ENCODE data around the gene INPP4B.

INPP4B gene

DNA sequence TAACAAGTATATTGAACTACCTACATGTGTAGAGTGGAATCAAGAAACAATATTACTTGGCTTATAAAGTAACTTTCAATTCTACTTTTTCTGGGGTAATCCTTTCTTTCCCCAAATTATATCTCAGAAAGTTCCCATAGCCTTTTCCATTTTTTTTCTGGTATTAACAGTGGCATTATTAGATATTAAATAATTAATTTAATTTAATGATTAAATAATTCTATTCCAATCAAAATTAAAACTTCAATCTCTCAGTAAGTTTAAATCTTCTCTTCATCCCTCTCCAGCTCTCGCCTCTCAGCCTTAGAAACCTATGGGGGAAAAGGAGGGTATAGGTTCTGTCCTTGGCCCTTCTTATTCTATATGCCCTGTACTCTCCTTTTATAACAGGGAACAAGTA is 262.4 kb downstream of the INPP4B start:
- no peaks in the 10 kb centered on the region for H3K4me1 Mint-ChIP-seq

DNA sequence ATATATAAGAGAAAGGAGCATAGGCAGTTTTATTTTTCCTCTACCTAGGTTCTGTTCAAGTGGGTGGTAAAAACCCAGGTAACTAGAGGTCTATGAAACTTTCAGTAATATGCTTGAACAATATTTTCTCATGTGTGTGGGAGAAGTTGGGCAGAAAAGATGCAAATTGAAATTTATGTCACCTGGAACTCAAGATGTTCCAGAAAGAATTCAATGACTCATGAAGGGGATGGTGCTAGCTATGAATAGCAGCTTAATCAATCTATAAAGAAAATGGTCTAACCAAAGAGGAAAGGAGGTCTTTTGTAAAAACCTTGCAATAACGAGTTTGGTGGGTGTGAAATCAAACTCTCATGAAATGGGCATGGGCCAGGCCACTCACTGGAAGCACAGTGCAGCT is 263.8 kb downstream of the INPP4B start:
- Mint-ChIP-seq H3K27ac (no peak overlapping the region), H3K27me3 (no peaks in the 10 kb centered on the region), H3K36me3 (no peaks in the 10 kb centered on the region), H3K4me3 (no peak overlapping the region), H3K4me1 (no peaks in the 10 kb centered on the region), H3K9me3 (peaks cover 2% of the 10 kb centered on the region)
- ATAC-seq (ENCODE audit: low read depth) (no peak), DNase-seq (ENCODE audit: low spot score in 2 of 2) (no peak)

More for the DNA sequence above, 262.4 kb downstream of the INPP4B start:
- Mint-ChIP-seq H3K36me3 (no peaks in the 10 kb centered on the region), H3K4me3 (no peak overlapping the region), H3K9me3 (peaks cover 2% of the 10 kb centered on the region), H3K27me3 (no peaks in the 10 kb centered on the region), H3K27ac (no peak overlapping the region)
- DNase-seq (ENCODE audit: low spot score in 2 of 2) (no peak), ATAC-seq (ENCODE audit: low read depth) (no peak)

DNA sequence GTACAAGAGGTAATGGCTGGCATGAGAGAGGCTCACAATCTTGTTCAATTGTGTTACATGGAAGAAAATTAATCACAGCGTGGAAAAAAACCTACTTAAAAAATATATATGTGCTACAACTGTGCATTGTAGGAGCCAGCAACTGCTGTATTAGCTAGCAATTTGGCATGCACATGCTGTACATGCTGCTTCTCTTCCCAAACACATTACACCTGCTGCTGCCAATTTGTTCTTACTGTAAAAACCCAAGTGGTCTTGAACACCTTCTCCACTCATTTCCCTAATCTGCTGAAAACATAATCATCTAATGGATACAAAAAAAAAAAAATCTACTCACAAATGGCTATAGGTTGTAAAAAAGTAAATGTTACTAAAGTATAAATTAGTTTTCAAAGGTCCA is 264.2 kb downstream of the INPP4B start:
- Mint-ChIP-seq H3K36me3 (no peaks in the 10 kb centered on the region), H3K27ac (no peak overlapping the region), H3K4me1 (no peaks in the 10 kb centered on the region)

DNA sequence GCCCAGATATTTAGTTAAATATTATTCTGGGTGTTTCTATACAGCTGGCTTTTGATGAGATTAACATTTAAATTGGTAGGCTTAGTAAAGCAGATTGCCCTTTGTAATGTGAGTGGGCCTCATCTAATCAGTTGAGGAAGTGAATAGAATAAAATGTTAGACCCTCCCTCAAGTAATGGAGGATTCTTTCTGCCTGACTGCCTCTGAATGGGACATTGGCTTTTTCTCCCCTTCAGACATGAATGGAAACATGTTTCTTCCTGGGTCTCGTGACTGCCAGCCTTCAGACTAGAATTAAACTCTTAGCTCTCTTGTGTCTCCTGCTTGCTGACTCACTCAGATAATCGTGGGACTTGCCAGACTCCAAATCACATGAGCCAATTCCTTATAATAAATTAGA is 266.7 kb downstream of the INPP4B start:
- Mint-ChIP-seq H3K27ac (no peak overlapping the region), H3K4me3 (no peak overlapping the region), H3K9me3 (peaks cover 2% of the 10 kb centered on the region), H3K36me3 (no peaks in the 10 kb centered on the region), H3K27me3 (no peaks in the 10 kb centered on the region), H3K4me1 (no peaks in the 10 kb centered on the region)
- DNase-seq (ENCODE audit: low spot score in 2 of 2) (no peak), ATAC-seq (ENCODE audit: low read depth) (no peak)

More for the DNA sequence above, 264.2 kb downstream of the INPP4B start:
- peaks cover 2% of the 10 kb centered on the region for H3K9me3 Mint-ChIP-seq
- ATAC-seq (ENCODE audit: low read depth) (no peak), DNase-seq (ENCODE audit: low spot score in 2 of 2) (no peak)
- H3K27me3 Mint-ChIP-seq: no peaks in the 10 kb centered on the region
- no peak overlapping the region for H3K4me3 Mint-ChIP-seq

DNA sequence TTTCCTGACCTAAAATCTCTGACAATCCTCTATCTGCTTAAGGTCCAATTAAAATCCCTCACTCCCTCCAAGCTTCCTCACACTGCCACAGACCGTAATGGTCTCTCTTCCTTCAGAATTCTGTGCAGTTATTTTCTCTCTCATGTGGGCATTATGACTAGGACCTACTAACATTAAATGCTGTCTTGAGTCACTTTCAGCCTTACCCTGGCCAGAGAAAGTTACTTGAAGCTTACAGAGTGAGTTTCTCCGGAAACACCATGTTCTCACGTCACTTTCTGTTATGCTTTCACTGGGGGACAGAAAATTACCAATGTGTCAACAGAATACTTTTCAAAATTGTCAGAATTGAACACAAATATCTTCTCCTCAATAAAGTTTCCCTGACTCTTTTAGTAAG is 271.8 kb downstream of the INPP4B start:
- no peak for DNase-seq (ENCODE audit: low spot score in 2 of 2)
- H3K36me3 Mint-ChIP-seq: no peaks in the 10 kb centered on the region
- H3K4me3 Mint-ChIP-seq: no peak overlapping the region
- no peaks in the 10 kb centered on the region for H3K4me1 Mint-ChIP-seq
- no peak overlapping the region for H3K27ac Mint-ChIP-seq
- no peaks in the 10 kb centered on the region for H3K27me3 Mint-ChIP-seq
- ATAC-seq (ENCODE audit: low read depth): no peak
- H3K9me3 Mint-ChIP-seq: peaks cover 4% of the 10 kb centered on the region

DNA sequence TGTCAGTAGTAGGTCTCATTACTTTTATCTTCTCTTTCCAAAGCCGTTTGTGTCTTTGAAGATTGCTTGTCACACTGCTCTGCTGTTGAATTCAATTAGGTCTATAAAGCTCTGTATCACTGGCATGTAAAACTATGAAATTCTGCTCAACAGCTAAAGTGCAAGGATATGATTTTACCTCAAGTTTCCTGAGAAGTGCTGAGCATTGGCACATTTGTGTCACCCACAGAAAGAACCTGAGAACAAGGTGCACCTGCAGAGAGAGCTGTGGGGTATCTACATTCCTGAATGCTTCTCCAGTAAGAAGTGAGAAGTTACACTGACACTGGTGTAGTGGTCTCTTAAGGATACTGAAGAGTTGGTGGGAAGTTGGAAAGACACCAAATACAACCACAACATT is 274.0 kb downstream of the INPP4B start:
- Mint-ChIP-seq H3K36me3 (no peaks in the 10 kb centered on the region), H3K27ac (no peak overlapping the region), H3K4me3 (no peak overlapping the region), H3K27me3 (no peaks in the 10 kb centered on the region), H3K9me3 (peaks cover 2% of the 10 kb centered on the region), H3K4me1 (no peaks in the 10 kb centered on the region)
- ATAC-seq (ENCODE audit: low read depth) (no peak), DNase-seq (ENCODE audit: low spot score in 2 of 2) (no peak)

DNA sequence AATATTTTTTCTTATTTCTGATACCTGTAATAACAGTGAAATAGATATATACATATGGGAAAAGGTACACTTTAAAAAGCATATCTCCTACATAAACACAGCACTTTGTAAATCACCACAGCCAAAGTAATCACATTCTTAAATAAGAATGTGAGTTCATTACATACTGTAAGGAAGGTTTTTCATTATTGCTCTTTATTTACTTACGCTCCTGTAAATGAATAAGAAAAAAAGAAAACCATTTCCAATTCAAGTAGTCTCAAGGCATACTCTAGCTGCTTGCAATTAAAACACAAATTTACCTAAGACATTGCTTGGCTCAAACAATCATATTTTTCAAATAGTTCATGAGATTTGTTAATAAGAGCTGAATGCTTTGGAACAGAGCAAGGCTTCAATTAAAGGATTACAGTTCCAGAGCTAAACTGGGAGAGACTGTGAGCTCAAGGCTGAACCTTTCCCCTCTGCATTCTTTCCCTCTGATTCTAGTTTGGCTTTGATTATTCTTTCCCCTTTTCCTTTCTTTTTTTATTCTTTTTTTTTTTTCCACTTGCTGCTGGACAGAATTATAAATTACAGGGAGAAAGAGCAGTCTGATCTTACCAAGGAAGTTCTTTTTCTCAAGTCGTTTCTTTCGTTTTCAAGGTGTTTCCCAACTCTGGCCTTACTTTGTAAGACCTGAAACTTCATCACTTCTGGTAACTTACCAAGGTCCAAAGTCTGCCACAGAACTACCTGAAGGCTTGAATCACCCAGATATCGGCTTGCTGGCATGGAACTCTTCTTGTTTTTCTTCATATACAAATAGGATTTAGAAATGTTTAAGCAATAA is 278.3 kb downstream of the INPP4B start:
- H3K4me3 Mint-ChIP-seq: no peak overlapping the region
- no peaks in the 10 kb centered on the region for H3K36me3 Mint-ChIP-seq
- no peaks in the 10 kb centered on the region for H3K4me1 Mint-ChIP-seq
- H3K9me3 Mint-ChIP-seq: peaks cover 1% of the 10 kb centered on the region
- ATAC-seq (ENCODE audit: low read depth): no peak
- DNase-seq (ENCODE audit: low spot score in 2 of 2): no peak
- H3K27ac Mint-ChIP-seq: no peak overlapping the region
- no peaks in the 10 kb centered on the region for H3K27me3 Mint-ChIP-seq

DNA sequence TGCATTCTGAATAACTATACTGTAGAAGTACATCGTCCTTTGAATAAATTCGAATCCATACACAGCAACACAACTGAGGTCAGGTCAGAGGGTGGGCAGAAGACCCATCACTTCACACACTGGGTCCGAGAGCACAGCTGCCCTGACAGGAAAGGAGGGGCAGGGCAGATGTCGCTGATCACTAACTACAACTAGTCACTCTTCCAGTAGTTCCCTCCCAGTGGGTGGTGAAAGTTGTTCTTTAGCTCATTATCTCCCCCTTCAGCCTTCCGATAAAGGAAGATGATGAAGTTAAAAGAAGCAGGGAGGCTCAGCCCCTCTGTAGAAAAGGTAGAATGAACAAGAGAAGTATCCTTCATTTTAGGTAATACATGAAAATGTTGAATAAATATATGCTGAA is 278.9 kb downstream of the INPP4B start:
- ATAC-seq (ENCODE audit: low read depth): no peak
- H3K36me3 Mint-ChIP-seq: no peaks in the 10 kb centered on the region
- no peaks in the 10 kb centered on the region for H3K27me3 Mint-ChIP-seq
- DNase-seq (ENCODE audit: low spot score in 2 of 2): no peak
- H3K4me3 Mint-ChIP-seq: no peak overlapping the region
- no peak overlapping the region for H3K27ac Mint-ChIP-seq
- H3K9me3 Mint-ChIP-seq: peaks cover 1% of the 10 kb centered on the region
- no peaks in the 10 kb centered on the region for H3K4me1 Mint-ChIP-seq

DNA sequence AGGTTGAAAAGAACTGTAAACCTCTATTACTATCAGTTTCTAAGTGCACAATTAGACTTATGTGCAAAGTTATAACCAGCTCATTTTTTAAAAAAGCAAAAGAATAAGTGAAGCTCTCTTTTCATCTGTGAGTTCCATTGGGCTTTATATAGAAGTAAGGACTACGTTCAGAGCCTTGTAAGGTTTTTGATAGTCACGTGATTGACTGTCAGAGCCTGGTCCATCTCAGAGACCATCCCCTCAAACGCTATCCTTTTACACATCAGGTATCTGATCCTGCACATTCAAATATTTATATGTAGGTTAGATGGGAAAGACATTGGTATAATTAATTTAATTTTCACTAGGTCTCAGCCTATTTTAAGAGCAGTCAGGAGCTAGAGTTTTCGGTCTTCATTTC is 279.3 kb downstream of the INPP4B start:
- DNase-seq (ENCODE audit: low spot score in 2 of 2): no peak
- H3K9me3 Mint-ChIP-seq: peaks cover 1% of the 10 kb centered on the region
- no peak overlapping the region for H3K4me3 Mint-ChIP-seq
- no peaks in the 10 kb centered on the region for H3K36me3 Mint-ChIP-seq
- ATAC-seq (ENCODE audit: low read depth): no peak
- no peaks in the 10 kb centered on the region for H3K4me1 Mint-ChIP-seq
- no peak overlapping the region for H3K27ac Mint-ChIP-seq
- no peaks in the 10 kb centered on the region for H3K27me3 Mint-ChIP-seq

DNA sequence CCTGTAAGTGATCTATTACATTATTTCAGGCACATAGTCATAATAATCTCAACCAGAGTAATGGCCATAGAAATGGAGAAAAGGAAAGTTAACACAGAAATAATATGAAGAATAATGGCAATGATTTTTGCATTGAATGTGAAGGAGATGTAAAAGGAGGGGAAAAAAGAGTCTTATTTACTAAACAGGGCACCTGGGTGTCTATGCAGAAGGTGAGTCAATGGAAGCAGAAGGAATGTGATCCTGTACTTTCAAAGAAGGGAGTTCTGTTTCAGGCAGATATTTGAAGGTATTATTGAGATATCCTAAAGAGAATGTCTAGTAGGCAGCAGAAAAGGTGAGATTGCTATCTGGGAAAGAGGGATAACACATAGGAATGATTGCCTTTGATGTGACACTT is 279.9 kb downstream of the INPP4B start:
- Mint-ChIP-seq H3K27ac (no peak overlapping the region), H3K27me3 (no peaks in the 10 kb centered on the region), H3K4me1 (no peaks in the 10 kb centered on the region), H3K4me3 (no peak overlapping the region), H3K9me3 (peaks cover 1% of the 10 kb centered on the region), H3K36me3 (no peaks in the 10 kb centered on the region)
- DNase-seq (ENCODE audit: low spot score in 2 of 2): no peak
- ATAC-seq (ENCODE audit: low read depth): no peak

DNA sequence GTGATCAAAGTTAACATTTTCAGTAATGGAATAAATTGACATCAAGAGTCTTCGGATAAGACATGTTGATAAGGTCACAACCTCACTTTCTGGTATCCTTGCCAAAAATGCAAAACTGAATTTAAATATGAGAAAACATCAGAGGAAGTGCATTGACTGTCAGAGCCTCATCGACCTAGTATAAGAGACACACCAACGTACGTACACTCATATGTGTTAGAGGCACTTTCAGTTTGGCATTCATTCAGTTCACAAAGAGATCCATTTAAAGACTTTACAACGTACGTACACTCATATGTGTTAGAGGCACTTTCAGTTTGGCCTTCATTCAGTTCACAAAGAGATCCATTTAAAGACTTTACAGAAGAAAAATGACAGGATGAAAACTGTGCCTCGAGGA is 280.3 kb downstream of the INPP4B start:
- Mint-ChIP-seq H3K4me3 (no peak overlapping the region), H3K9me3 (peaks cover 1% of the 10 kb centered on the region), H3K27me3 (no peaks in the 10 kb centered on the region), H3K27ac (no peak overlapping the region), H3K4me1 (no peaks in the 10 kb centered on the region), H3K36me3 (no peaks in the 10 kb centered on the region)
- ATAC-seq (ENCODE audit: low read depth) (no peak), DNase-seq (ENCODE audit: low spot score in 2 of 2) (no peak)

DNA sequence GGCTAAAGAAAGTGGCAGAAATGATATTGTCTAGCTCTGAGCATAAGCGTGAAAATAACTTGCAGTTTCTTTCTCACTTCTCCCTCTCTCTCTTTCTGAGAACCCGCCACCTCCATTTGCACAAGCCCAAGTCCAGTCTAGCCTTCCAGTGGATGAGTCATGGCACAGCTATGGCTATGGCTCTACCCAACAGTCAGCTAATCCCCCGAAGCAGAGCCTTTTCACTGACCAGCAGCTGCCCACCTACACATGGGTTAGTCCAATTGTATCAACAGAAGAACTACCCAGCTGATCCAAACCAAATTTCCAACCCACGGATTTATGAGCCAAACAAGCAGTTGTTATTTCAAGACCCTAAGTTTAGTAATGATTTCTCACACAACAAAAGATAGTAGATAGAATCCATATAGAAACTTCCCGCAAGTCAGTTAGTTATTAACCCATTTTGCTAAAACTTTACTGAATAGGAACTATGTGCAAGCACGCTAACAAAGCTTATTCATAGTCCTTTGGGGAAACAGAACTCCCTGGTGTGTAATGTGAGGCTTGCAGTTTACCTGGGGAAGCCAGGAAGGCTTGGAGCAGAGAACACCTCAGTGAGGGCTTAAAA is 282.3 kb downstream of the INPP4B start:
- Mint-ChIP-seq H3K27me3 (no peaks in the 10 kb centered on the region), H3K36me3 (no peaks in the 10 kb centered on the region), H3K9me3 (peaks cover 1% of the 10 kb centered on the region), H3K27ac (no peak overlapping the region), H3K4me3 (no peak overlapping the region), H3K4me1 (no peaks in the 10 kb centered on the region)
- DNase-seq (ENCODE audit: low spot score in 2 of 2) (no peak), ATAC-seq (ENCODE audit: low read depth) (no peak)

DNA sequence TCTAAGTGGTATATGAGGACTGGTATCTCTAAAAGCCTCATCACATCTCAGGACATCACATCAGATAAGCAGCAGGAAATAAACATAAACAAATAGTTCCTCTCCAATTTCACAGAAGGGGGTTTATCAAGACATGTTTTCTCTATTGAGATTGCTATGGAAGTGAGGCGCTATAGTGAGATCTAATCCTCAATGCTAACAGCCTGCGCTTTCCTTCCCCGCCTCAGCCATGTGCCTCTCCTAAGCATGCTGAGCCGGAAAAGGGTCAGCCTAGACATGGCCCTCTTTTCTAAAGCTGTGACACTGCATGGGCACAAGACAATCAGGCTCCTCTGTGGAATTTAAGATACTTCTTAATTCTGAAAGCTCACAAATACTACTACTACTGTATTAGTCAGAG is 286.1 kb downstream of the INPP4B start:
- DNase-seq (ENCODE audit: low spot score in 2 of 2): no peak
- no peak overlapping the region for H3K4me3 Mint-ChIP-seq

DNA sequence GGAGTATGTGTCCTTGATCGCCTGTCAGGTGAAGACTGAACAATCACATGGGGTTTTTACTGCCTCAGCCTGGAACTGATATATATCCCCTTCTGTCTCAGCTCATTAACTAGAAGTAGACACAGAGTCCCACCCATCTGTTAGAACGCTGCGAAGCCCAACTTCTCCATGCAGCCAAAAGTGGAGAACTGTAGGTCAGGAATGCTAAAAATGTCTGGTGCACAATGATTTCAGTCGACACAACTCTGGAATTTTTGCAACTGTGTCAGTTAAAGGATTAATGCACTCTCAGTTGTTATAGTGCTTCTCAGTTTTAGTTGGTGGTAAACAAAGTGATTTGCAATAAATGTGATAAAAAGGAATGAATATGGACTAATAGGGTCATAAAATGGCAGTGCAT is 287.2 kb downstream of the INPP4B start:
- Mint-ChIP-seq H3K9me3 (peaks cover 2% of the 10 kb centered on the region), H3K27me3 (no peaks in the 10 kb centered on the region), H3K27ac (no peak overlapping the region), H3K4me1 (no peaks in the 10 kb centered on the region), H3K36me3 (no peaks in the 10 kb centered on the region), H3K4me3 (no peak overlapping the region)
- ATAC-seq (ENCODE audit: low read depth): no peak
- no peak for DNase-seq (ENCODE audit: low spot score in 2 of 2)

More for the DNA sequence above, 286.1 kb downstream of the INPP4B start:
- Mint-ChIP-seq H3K36me3 (no peaks in the 10 kb centered on the region), H3K27me3 (no peaks in the 10 kb centered on the region), H3K4me1 (no peaks in the 10 kb centered on the region), H3K27ac (no peak overlapping the region), H3K9me3 (peaks cover 3% of the 10 kb centered on the region)
- ATAC-seq (ENCODE audit: low read depth): no peak
